GM12872 (cell line): ENCODE measurements around the gene EP400.

ENCODE experiments used
- TF ChIP-seq, protein P1 (sequence below): IDR thresholded peaks from 3 replicates; pipeline ENCODE4 v1.5.1; 2011; ENCODE audit warnings: low read depth, mild to moderate bottlenecking, low read length, moderate library complexity; ENCODE audit not compliant: insufficient read depth

The EP400 gene

DNA sequence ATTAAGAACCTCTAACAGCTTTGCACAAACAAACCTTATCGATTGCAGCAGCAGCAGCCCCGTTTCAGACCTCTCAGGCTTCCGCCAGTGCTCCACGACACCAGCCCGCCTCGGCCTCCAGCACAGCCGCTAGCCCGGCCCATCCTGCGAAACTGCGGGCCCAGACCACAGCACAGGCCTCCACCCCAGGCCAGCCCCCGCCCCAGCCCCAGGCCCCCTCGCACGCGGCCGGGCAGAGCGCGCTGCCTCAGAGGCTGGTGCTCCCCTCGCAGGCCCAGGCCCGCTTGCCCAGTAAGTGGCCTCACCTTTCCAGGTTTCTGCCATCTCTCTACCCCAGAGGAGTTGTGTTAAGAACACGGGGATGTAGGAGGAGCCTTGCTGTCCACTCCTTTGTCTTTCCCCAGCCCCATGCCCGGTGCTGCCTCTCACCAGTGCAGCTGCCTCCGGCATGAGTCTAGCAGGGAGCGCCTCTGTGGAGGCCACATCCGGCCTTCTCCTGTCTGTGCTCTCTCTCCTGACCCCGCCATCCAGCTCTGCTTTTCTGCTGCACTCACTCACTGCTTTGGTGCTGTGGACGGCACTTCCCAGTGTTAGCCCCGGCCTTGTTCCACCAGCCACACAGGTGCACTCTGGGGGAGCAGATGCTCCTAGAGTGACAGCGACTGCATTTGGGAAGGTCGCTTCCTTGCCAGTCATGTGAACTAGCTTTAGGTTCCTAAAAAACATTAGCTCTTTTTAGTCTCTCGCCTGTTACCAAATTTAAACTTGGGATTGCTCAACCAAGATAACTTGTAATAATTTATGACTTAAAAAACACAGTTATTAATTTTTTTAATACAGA is 71.5 kb downstream of the EP400 start:
- TF ChIP-seq, protein P1, sequence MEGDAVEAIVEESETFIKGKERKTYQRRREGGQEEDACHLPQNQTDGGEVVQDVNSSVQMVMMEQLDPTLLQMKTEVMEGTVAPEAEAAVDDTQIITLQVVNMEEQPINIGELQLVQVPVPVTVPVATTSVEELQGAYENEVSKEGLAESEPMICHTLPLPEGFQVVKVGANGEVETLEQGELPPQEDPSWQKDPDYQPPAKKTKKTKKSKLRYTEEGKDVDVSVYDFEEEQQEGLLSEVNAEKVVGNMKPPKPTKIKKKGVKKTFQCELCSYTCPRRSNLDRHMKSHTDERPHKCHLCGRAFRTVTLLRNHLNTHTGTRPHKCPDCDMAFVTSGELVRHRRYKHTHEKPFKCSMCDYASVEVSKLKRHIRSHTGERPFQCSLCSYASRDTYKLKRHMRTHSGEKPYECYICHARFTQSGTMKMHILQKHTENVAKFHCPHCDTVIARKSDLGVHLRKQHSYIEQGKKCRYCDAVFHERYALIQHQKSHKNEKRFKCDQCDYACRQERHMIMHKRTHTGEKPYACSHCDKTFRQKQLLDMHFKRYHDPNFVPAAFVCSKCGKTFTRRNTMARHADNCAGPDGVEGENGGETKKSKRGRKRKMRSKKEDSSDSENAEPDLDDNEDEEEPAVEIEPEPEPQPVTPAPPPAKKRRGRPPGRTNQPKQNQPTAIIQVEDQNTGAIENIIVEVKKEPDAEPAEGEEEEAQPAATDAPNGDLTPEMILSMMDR: no peak

DNA sequence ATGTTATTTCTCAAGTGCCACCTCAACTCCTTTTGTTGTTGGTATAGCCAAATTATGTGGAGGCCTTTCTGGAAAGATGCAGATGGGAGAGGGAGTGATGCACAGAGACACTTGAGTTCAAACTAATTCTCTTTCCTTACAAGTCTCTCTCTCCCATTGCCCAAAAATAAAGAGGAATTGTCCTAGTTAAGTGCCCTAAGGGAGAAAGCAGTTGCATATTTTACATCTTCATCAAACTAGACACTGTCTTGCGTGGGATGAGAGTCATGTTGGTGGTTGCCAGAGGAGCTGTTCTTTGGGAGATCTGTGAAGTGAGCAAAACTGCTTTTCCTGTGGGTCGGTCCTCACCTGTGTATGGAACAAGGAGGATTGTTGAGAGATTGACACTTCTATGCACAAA is 72.2 kb downstream of the EP400 start:
- TF ChIP-seq, protein P1: no peak

DNA sequence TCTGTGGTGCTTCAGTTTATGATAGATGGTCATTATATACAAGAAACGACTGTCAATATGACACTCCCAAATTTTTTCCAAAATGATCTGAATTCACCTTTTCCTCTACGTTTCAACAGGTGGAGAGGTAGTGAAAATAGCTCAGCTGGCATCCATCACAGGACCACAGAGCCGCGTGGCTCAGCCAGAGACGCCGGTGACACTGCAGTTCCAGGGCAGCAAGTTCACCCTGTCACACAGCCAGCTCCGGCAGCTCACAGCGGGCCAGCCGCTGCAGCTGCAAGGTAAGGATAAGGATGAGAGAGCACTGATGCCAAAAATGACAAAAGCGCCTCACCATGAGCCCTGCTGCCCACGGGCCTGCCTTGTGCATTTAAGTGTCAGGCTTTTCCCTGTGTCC is 73.9 kb downstream of the EP400 start:
- TF ChIP-seq, protein P1: no peak

GRCh38 chr12:132024758-132025157 is 75.0 kb downstream of the EP400 start:
- TF ChIP-seq, protein P1: no peak

DNA sequence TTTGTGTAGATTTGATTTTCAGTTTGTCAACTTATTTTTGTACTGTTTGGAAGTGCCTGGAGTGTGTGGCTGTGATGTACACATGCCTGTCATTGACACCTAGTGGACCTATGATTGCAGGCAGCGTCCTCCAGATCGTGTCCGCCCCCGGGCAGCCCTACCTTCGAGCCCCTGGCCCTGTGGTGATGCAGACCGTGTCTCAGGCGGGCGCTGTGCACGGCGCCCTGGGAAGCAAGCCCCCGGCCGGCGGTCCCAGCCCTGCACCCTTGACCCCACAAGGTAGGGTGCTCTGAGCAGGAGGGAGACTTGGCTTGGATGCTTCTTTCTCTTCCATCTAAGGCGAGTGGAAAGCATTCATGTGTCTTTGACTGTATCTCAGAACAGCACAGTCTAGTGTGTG is 75.8 kb downstream of the EP400 start:
- TF ChIP-seq, protein P1: no peak

DNA sequence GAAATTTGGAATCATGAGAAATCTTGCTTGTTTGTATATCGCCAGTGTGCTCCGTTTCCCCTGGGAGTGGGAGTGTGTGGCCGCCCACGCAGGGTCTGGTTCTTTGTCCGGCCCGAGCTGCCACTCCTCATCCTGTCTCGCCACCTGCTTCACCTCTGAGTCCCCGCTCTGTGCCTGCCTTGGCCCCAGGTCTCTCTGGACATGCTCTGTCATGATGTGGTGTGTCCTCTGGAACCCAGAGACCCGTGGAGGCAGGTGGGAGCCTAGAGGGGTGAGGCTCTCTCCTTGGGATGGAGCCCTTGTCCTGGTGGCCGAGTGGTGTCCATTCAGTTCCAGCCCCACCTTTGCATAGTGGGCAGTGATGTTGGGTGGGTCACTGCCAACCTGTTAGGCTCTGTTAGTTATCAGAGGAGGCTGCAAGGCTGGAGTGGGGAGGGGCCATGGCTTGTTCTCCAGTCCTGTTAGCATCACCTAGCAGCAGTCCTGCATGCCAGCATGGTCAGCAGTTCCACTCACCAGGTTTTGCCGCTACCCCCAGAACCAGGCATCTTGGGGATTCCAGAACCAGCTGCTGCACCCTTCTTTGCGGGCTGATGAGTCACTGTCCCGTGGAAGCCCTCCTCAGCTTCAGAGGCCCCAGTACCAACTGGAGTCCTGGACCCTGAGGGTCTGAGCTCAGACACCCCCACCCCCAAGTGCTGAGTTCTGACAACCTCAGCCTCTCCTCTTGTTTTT is 76.5 kb downstream of the EP400 start:
- TF ChIP-seq, protein P1: no peak

GRCh38 chr12:132026796-132027500 is 77.2 kb downstream of the EP400 start:
- TF ChIP-seq, protein P1: no peak
